ENCODE measurements around the gene SQOR.
A peak's percentile ranks its signal among the peaks of the same experiment; 100 is the strongest.
"Not testable (repeated sequence)": the region's sequence is repeated elsewhere in the genome, so short reads cannot be mapped to it uniquely, and the experiment has no call there.

The SQOR gene

GRCh38 chr15:45637141-45637540 is 2.3 kb downstream of the SQOR start:
- no peak overlapping the region for H3K4me3 ChIP-seq (ENCODE audit: low read length)

GRCh38 chr15:45637552-45638033 is 2.8 kb downstream of the SQOR start:
- H3K9me3 ChIP-seq (ENCODE audit: control insufficient read depth, low read length): no peaks in the 10 kb centered on the region
- H3K36me3 ChIP-seq (ENCODE audit: control insufficient read depth, insufficient read depth, low read length): no peaks in the 10 kb centered on the region
- H3K27me3 ChIP-seq (ENCODE audit: control insufficient read depth, insufficient read depth, low read length): no peaks in the 10 kb centered on the region
- no peak overlapping the region for H3K4me3 ChIP-seq (ENCODE audit: low read length)
- peaks cover 55% of the 10 kb centered on the region for H3K4me1 ChIP-seq (ENCODE audit: control insufficient read depth, insufficient read depth, low read length)
- peak overlapping the region; percentile 63 for H3K9ac ChIP-seq (ENCODE audit: low read length)

More at GRCh38 chr15:45637141-45637540, 2.3 kb downstream of the SQOR start:
- Histone ChIP-seq H3K9me3 (ENCODE audit: control insufficient read depth, low read length) (no peaks in the 10 kb centered on the region), H3K27me3 (ENCODE audit: control insufficient read depth, insufficient read depth, low read length) (no peaks in the 10 kb centered on the region), H3K9ac (ENCODE audit: low read length) (peak overlapping the region; percentile 63), H3K4me1 (ENCODE audit: control insufficient read depth, insufficient read depth, low read length) (peaks cover 50% of the 10 kb centered on the region), H3K36me3 (ENCODE audit: control insufficient read depth, insufficient read depth, low read length) (no peaks in the 10 kb centered on the region)

GRCh38 chr15:45640616-45641015 is 5.8 kb downstream of the SQOR start:
- H3K9ac ChIP-seq (ENCODE audit: low read length): no peak overlapping the region
- H3K4me1 ChIP-seq (ENCODE audit: control insufficient read depth, insufficient read depth, low read length): peaks cover 76% of the 10 kb centered on the region
- H3K4me3 ChIP-seq (ENCODE audit: low read length): no peak overlapping the region
- H3K9me3 ChIP-seq (ENCODE audit: control insufficient read depth, low read length): no peaks in the 10 kb centered on the region
- no peaks in the 10 kb centered on the region for H3K27me3 ChIP-seq (ENCODE audit: control insufficient read depth, insufficient read depth, low read length)
- H3K36me3 ChIP-seq (ENCODE audit: control insufficient read depth, insufficient read depth, low read length): no peaks in the 10 kb centered on the region

GRCh38 chr15:45641374-45641781 is 6.5 kb downstream of the SQOR start:
- Histone ChIP-seq H3K9ac (ENCODE audit: low read length) (no peak overlapping the region), H3K4me3 (ENCODE audit: low read length) (no peak overlapping the region), H3K27me3 (ENCODE audit: control insufficient read depth, insufficient read depth, low read length) (no peaks in the 10 kb centered on the region), H3K4me1 (ENCODE audit: control insufficient read depth, insufficient read depth, low read length) (peaks cover 83% of the 10 kb centered on the region), H3K9me3 (ENCODE audit: control insufficient read depth, low read length) (no peaks in the 10 kb centered on the region), H3K36me3 (ENCODE audit: control insufficient read depth, insufficient read depth, low read length) (no peaks in the 10 kb centered on the region)

- no peak overlapping the region for H3K4me3 ChIP-seq (ENCODE audit: low read length)
- H3K9ac ChIP-seq (ENCODE audit: low read length): no peak overlapping the region
- peaks cover 77% of the 10 kb centered on the region for H3K4me1 ChIP-seq (ENCODE audit: control insufficient read depth, insufficient read depth, low read length)
- no peaks in the 10 kb centered on the region for H3K9me3 ChIP-seq (ENCODE audit: control insufficient read depth, low read length)
- H3K27me3 ChIP-seq (ENCODE audit: control insufficient read depth, insufficient read depth, low read length): no peaks in the 10 kb centered on the region
- no peaks in the 10 kb centered on the region for H3K36me3 ChIP-seq (ENCODE audit: control insufficient read depth, insufficient read depth, low read length)
These were observed 7.4 kb downstream of the SQOR start for GRCh38 chr15:45641999-45642932.

GRCh38 chr15:45644437-45644836 is 9.6 kb downstream of the SQOR start:
- Histone ChIP-seq H3K9me3 (ENCODE audit: control insufficient read depth, low read length) (no peaks in the 10 kb centered on the region), H3K4me1 (ENCODE audit: control insufficient read depth, insufficient read depth, low read length) (peaks cover 67% of the 10 kb centered on the region), H3K4me3 (ENCODE audit: low read length) (no peak overlapping the region), H3K9ac (ENCODE audit: low read length) (no peak overlapping the region), H3K36me3 (ENCODE audit: control insufficient read depth, insufficient read depth, low read length) (no peaks in the 10 kb centered on the region), H3K27me3 (ENCODE audit: control insufficient read depth, insufficient read depth, low read length) (no peaks in the 10 kb centered on the region)

- Histone ChIP-seq H3K4me1 (ENCODE audit: control insufficient read depth, insufficient read depth, low read length) (peaks cover 66% of the 10 kb centered on the region), H3K27me3 (ENCODE audit: control insufficient read depth, insufficient read depth, low read length) (no peaks in the 10 kb centered on the region), H3K9me3 (ENCODE audit: control insufficient read depth, low read length) (no peaks in the 10 kb centered on the region), H3K36me3 (ENCODE audit: control insufficient read depth, insufficient read depth, low read length) (no peaks in the 10 kb centered on the region), H3K4me3 (ENCODE audit: low read length) (no peak overlapping the region), H3K9ac (ENCODE audit: low read length) (peak overlapping the region; percentile 17)
These were observed 10.5 kb downstream of the SQOR start for GRCh38 chr15:45645026-45645980.

GRCh38 chr15:45646220-45646619 is 11.4 kb downstream of the SQOR start:
- no peaks in the 10 kb centered on the region for H3K36me3 ChIP-seq (ENCODE audit: control insufficient read depth, insufficient read depth, low read length)
- no peak overlapping the region for H3K9ac ChIP-seq (ENCODE audit: low read length)
- peaks cover 60% of the 10 kb centered on the region for H3K4me1 ChIP-seq (ENCODE audit: control insufficient read depth, insufficient read depth, low read length)
- no peaks in the 10 kb centered on the region for H3K27me3 ChIP-seq (ENCODE audit: control insufficient read depth, insufficient read depth, low read length)
- no peak overlapping the region for H3K4me3 ChIP-seq (ENCODE audit: low read length)
- H3K9me3 ChIP-seq (ENCODE audit: control insufficient read depth, low read length): no peaks in the 10 kb centered on the region

- no peaks in the 10 kb centered on the region for H3K9me3 ChIP-seq (ENCODE audit: control insufficient read depth, low read length)
- H3K36me3 ChIP-seq (ENCODE audit: control insufficient read depth, insufficient read depth, low read length): no peaks in the 10 kb centered on the region
- no peak overlapping the region for H3K9ac ChIP-seq (ENCODE audit: low read length)
- no peaks in the 10 kb centered on the region for H3K27me3 ChIP-seq (ENCODE audit: control insufficient read depth, insufficient read depth, low read length)
- no peak overlapping the region for H3K4me3 ChIP-seq (ENCODE audit: low read length)
- H3K4me1 ChIP-seq (ENCODE audit: control insufficient read depth, insufficient read depth, low read length): peaks cover 46% of the 10 kb centered on the region
These were observed 13.0 kb downstream of the SQOR start for GRCh38 chr15:45647828-45648227.

GRCh38 chr15:45648521-45649200 is 13.8 kb downstream of the SQOR start:
- peak overlapping the region; percentile 57 for H3K9ac ChIP-seq (ENCODE audit: low read length)
- H3K36me3 ChIP-seq (ENCODE audit: control insufficient read depth, insufficient read depth, low read length): no peaks in the 10 kb centered on the region
- peaks cover 44% of the 10 kb centered on the region for H3K4me1 ChIP-seq (ENCODE audit: control insufficient read depth, insufficient read depth, low read length)
- H3K27me3 ChIP-seq (ENCODE audit: control insufficient read depth, insufficient read depth, low read length): no peaks in the 10 kb centered on the region
- H3K4me3 ChIP-seq (ENCODE audit: low read length): no peak overlapping the region
- no peaks in the 10 kb centered on the region for H3K9me3 ChIP-seq (ENCODE audit: control insufficient read depth, low read length)

- not testable (repeated sequence) for H3K36me3 ChIP-seq (ENCODE audit: control insufficient read depth, insufficient read depth, low read length); H3K4me3 ChIP-seq (ENCODE audit: low read length); H3K9me3 ChIP-seq (ENCODE audit: control insufficient read depth, low read length); H3K9ac ChIP-seq (ENCODE audit: low read length); H3K27me3 ChIP-seq (ENCODE audit: control insufficient read depth, insufficient read depth, low read length)
- H3K4me1 ChIP-seq (ENCODE audit: control insufficient read depth, insufficient read depth, low read length): peaks cover 40% of the 10 kb centered on the region
These were observed 15.2 kb downstream of the SQOR start for GRCh38 chr15:45650007-45650406.
